ENCODE data around the gene OTUD7B. TPM values are rescaled to one million over a fixed set of nuclear protein-coding genes. Genes with fewer than 3 reads are reported as not detected.

Gene OTUD7B
- total and polyA plus RNA-seq, 2 of the 8 experiments (the other 6 are each of a cell fraction or from before 2014, with no cell fraction given): 4.2 to 21.5 TPM

GRCh38 chr1:149940427-149940826, 70.1 kb downstream of the OTUD7B start:
- Histone ChIP-seq H3K4ac (replicated peaks; ENCODE audit: insufficient read length, low read depth, low read length) (no peak overlapping the region), H2AK5ac (ENCODE audit: low read depth, low read length) (no peak overlapping the region), H3K4me2 (ENCODE audit: insufficient read depth in 1 of 2, low read depth in 2 of 2, low read length in 2 of 2) (no peak overlapping the region), H4K91ac (replicated peaks; ENCODE audit: insufficient read length, low read length) (no peak overlapping the region), H3K18ac (ENCODE audit: extremely low read depth, low read length) (no peak overlapping the region), H4K20me1 (replicated peaks in 1 of 2; ENCODE audit: control insufficient read depth in 1 of 2, insufficient read depth in 2 of 2, low read length in 2 of 2) (no peaks in the 10 kb centered on the region), H2BK120ac (replicated peaks; ENCODE audit: low read depth, low read length) (no peak overlapping the region), H4K5ac (ENCODE audit: insufficient read length, low read depth, low read length) (no peak overlapping the region), H3K23me2 (ENCODE audit: low read depth, low read length) (peaks cover 2% of the 10 kb centered on the region; the same call in 1 of the 2 replicates), H3K36me3 (ENCODE audit: control insufficient read depth in 2 of 4, insufficient read depth in 4 of 4, low read length in 3 of 4) (peaks cover 0 to 11% (median 9%) of the 10 kb centered on the region in 4 experiments; a peak in 6 of 8 replicates), H4K8ac (ENCODE audit: extremely low read depth, insufficient read depth, low read length) (no peak overlapping the region), H3K79me1 (ENCODE audit: low read depth, low read length) (no peaks in the 10 kb centered on the region; the same call in 1 of the 2 replicates), H3K56ac (replicated peaks; ENCODE audit: insufficient read length, low read depth, low read length) (no peak overlapping the region), H3K4me1 (replicated peaks in 1 of 4; ENCODE audit: control insufficient read depth in 3 of 4, insufficient read depth in 4 of 4, low read length in 3 of 4) (peaks cover 5 to 22% (median 13%) of the 10 kb centered on the region in 4 experiments), H3K23ac (ENCODE audit: insufficient read length) (no peak overlapping the region), H3K27ac (ENCODE audit: low read depth, low read length) (no peak overlapping the region), H3K9me3 (ENCODE audit: insufficient read depth in 2 of 2, low read depth in 1 of 2, low read length in 1 of 2) (no peaks in the 10 kb centered on the region), H2AFZ (ENCODE audit: low read length) (no peak overlapping the region), H2BK12ac (ENCODE audit: low read depth, low read length) (no peak overlapping the region), H2BK15ac (ENCODE audit: low read length) (no peak overlapping the region), H3K14ac (ENCODE audit: insufficient read length) (no peak overlapping the region), H3K79me2 (ENCODE audit: control insufficient read depth in 1 of 2, insufficient read depth in 2 of 2, low read length in 2 of 2) (no peaks in the 10 kb centered on the region), H2BK5ac (ENCODE audit: low read depth, low read length) (no peak overlapping the region), H2BK20ac (ENCODE audit: low read length) (no peak overlapping the region), H3K9ac (replicated peaks in 1 of 4; ENCODE audit: extremely low read depth in 1 of 4, low read depth in 3 of 4, low read length in 3 of 4) (no peak overlapping the region), H3K4me3 (ENCODE audit: extremely low read depth in 1 of 4, insufficient read depth in 2 of 4, low read depth in 3 of 4, low read length in 4 of 4) (no peak overlapping the region), H3K27me3 (replicated peaks in 1 of 4; ENCODE audit: control insufficient read depth in 3 of 4, extremely low read depth in 1 of 4, insufficient read depth in 3 of 4, low read length in 3 of 4) (no peaks in the 10 kb centered on the region)
- 79% methylated on average over 3 of the region's 3 CpGs; no CpG with 5 or more reads in 1 of the 2 experiments for WGBS, 2 experiments (ENCODE audit: extremely low coverage in 1 of 2, insufficient coverage in 1 of 2, insufficient read length in 1 of 2, insufficient replicate concordance in 2 of 2, low coverage in 1 of 2, low lambda C conversion rate in 2 of 2, missing lambda C conversion rate in 1 of 2)
- ChIA-PET POLR2A (ENCODE audit: partially characterized antibody) (interaction anchor here (0.6 to 5.8 kb wide), 3 partner anchors 11 to 247 kb away, joined by 3 to 65 read pairs (median 60); partner anchors contain the start of gene SF3B4), CTCF (ENCODE audit: partially characterized antibody) (interaction anchor here (0.7 to 1.5 kb wide), 3 partner anchors 39 to 222 kb away, joined by 3 to 6 read pairs (median 3); no protein-coding TSS in a partner anchor)
- DNase-seq (ENCODE audit: low read depth in 1 of 2, low spot score in 2 of 2) (no peak), FAIRE-seq (no peak)
- TF ChIP-seq CEBPB (IDR thresholded peaks at IDR 0.05; ENCODE audit: low read depth, low read length) (no peak), HDAC6 (IDR thresholded peaks at IDR 0.05; ENCODE audit: low read depth, low read length) (no peak), E2F6 (IDR thresholded peaks at IDR 0.05) (no peak), GABPA (IDR thresholded peaks at IDR 0.05; ENCODE audit: borderline replicate concordance, insufficient read depth, low read length) (no peak), SP4 (IDR thresholded peaks at IDR 0.05; ENCODE audit: low read length) (no peak), KDM1A (IDR thresholded peaks at IDR 0.05; ENCODE audit: borderline replicate concordance, low read length) (no peak), BACH1 (IDR thresholded peaks at IDR 0.05; ENCODE audit: low read length) (no peak), MAFK (IDR thresholded peaks at IDR 0.05; ENCODE audit: low read depth, low read length) (no peak), SIX5 (IDR thresholded peaks at IDR 0.05; ENCODE audit: low read depth, low read length) (no peak), FOSL1 (IDR thresholded peaks at IDR 0.05; ENCODE audit: insufficient read depth, low read depth, low read length) (no peak), SP1 (IDR thresholded peaks at IDR 0.05; ENCODE audit: low read depth, low read length) (no peak), ATF3 (IDR thresholded peaks at IDR 0.05; ENCODE audit: insufficient read depth, low read depth, low read length) (no peak), SAP30 (IDR thresholded peaks at IDR 0.05; ENCODE audit: insufficient read depth, insufficient replicate concordance, low read length) (no peak), CBX5 (IDR thresholded peaks at IDR 0.05; ENCODE audit: low read depth, low read length) (no peak)

Data from H1 (cell line).